ENCODE measurements around the gene C15orf39. TPM values are rescaled to one million over a fixed set of nuclear protein-coding genes. Genes with fewer than 3 reads are reported as not detected.

Gene C15orf39
- polyA plus RNA-seq, 1 donor from 2014 or later = not detected

GRCh38 chr15:75188499-75188898 lies 13.2 kb upstream of the C15orf39 start:
- no peak for TF ChIP-seq SMC3 (conservative IDR thresholded peaks at IDR 0.05; ENCODE audit: poor library complexity)
- TF ChIP-seq TAF1 (IDR thresholded peaks at IDR 0.05; ENCODE audit: low read depth) = no peak
- TF ChIP-seq RAD21 (conservative IDR thresholded peaks at IDR 0.05) = no peak
- no peak for TF ChIP-seq CTCF (IDR thresholded peaks at IDR 0.05; ENCODE audit: poor library complexity, severe bottlenecking)
- TF ChIP-seq EZH2 (IDR thresholded peaks at IDR 0.05; ENCODE audit: borderline replicate concordance, insufficient read depth, low read length, poor library complexity, severe bottlenecking) = no peak
- no peak for TF ChIP-seq MXI1 (conservative IDR thresholded peaks at IDR 0.05; ENCODE audit: poor library complexity, severe bottlenecking)
- TF ChIP-seq POLR2AphosphoS5 (IDR thresholded peaks at IDR 0.05) = no peak
- Histone ChIP-seq H3K27ac (ENCODE audit: low read length) (no peak overlapping the region), H3K4me3 (ENCODE audit: low read length) (no peak overlapping the region), H3K9me3 (ENCODE audit: low read length) (no peaks in the 10 kb centered on the region), H2AFZ (ENCODE audit: low read depth, low read length) (no peak overlapping the region), H3K27me3 (ENCODE audit: insufficient read depth, low read depth, low read length) (no peaks in the 10 kb centered on the region), H3K4me2 (ENCODE audit: low read length) (no peak overlapping the region), H3K36me3 (ENCODE audit: insufficient read depth, low read length) (no peaks in the 10 kb centered on the region), H3F3A (ENCODE audit: insufficient read depth, low read length, poor library complexity, severe bottlenecking) (no peaks in the 10 kb centered on the region), H3K9ac (ENCODE audit: low read length) (no peak overlapping the region), H4K20me1 (ENCODE audit: insufficient read depth) (no peaks in the 10 kb centered on the region), H3K9me2 (ENCODE audit: insufficient read depth, low read length) (no peaks in the 10 kb centered on the region), H3K79me2 (replicated peaks; ENCODE audit: insufficient read depth, low read length) (no peaks in the 10 kb centered on the region)

GRCh38 chr15:75191235-75191634 lies 10.4 kb upstream of the C15orf39 start:
- Histone ChIP-seq H4K20me1 (ENCODE audit: insufficient read depth) (no peaks in the 10 kb centered on the region), H3F3A (ENCODE audit: insufficient read depth, low read length, poor library complexity, severe bottlenecking) (no peaks in the 10 kb centered on the region), H3K9me3 (ENCODE audit: low read length) (no peaks in the 10 kb centered on the region), H3K9ac (ENCODE audit: low read length) (no peak overlapping the region), H3K27ac (ENCODE audit: low read length) (no peak overlapping the region), H3K4me2 (ENCODE audit: low read length) (no peak overlapping the region), H3K4me3 (ENCODE audit: low read length) (no peak overlapping the region), H3K36me3 (ENCODE audit: insufficient read depth, low read length) (no peaks in the 10 kb centered on the region), H3K9me2 (ENCODE audit: insufficient read depth, low read length) (no peaks in the 10 kb centered on the region), H3K27me3 (ENCODE audit: insufficient read depth, low read depth, low read length) (no peaks in the 10 kb centered on the region), H2AFZ (ENCODE audit: low read depth, low read length) (no peak overlapping the region), H3K79me2 (replicated peaks; ENCODE audit: insufficient read depth, low read length) (no peaks in the 10 kb centered on the region)
- TF ChIP-seq REST (IDR thresholded peaks at IDR 0.05; ENCODE audit: borderline replicate concordance) (no peak), RAD21 (conservative IDR thresholded peaks at IDR 0.05) (no peak), TAF1 (IDR thresholded peaks at IDR 0.05; ENCODE audit: low read depth) (no peak), EZH2 (IDR thresholded peaks at IDR 0.05; ENCODE audit: borderline replicate concordance, insufficient read depth, low read length, poor library complexity, severe bottlenecking) (no peak), MXI1 (conservative IDR thresholded peaks at IDR 0.05; ENCODE audit: poor library complexity, severe bottlenecking) (no peak)

GRCh38 chr15:75192307-75192706 lies 9.4 kb upstream of the C15orf39 start:
- H4K20me1 ChIP-seq (ENCODE audit: insufficient read depth) = no peaks in the 10 kb centered on the region
- H3K4me2 ChIP-seq (ENCODE audit: low read length) = no peak overlapping the region
- H3K27ac ChIP-seq (ENCODE audit: low read length) = no peak overlapping the region
- no peak overlapping the region for H3K4me3 ChIP-seq (ENCODE audit: low read length)
- H3K27me3 ChIP-seq (ENCODE audit: insufficient read depth, low read depth, low read length) = no peaks in the 10 kb centered on the region
- no peak overlapping the region for H3K9ac ChIP-seq (ENCODE audit: low read length)
- TF ChIP-seq CTCF (IDR thresholded peaks at IDR 0.05; ENCODE audit: poor library complexity, severe bottlenecking) (no peak), MXI1 (conservative IDR thresholded peaks at IDR 0.05; ENCODE audit: poor library complexity, severe bottlenecking) (no peak)
- H3K36me3 ChIP-seq (ENCODE audit: insufficient read depth, low read length) = no peaks in the 10 kb centered on the region
- no peaks in the 10 kb centered on the region for H3K79me2 ChIP-seq (replicated peaks; ENCODE audit: insufficient read depth, low read length)
- H2AFZ ChIP-seq (ENCODE audit: low read depth, low read length) = no peak overlapping the region
- no peaks in the 10 kb centered on the region for H3K9me2 ChIP-seq (ENCODE audit: insufficient read depth, low read length)
- no peaks in the 10 kb centered on the region for H3F3A ChIP-seq (ENCODE audit: insufficient read depth, low read length, poor library complexity, severe bottlenecking)
- H3K9me3 ChIP-seq (ENCODE audit: low read length) = no peaks in the 10 kb centered on the region

All from neural cell (in vitro differentiated cells).